ENCODE data around the gene DHX29. TPM values are rescaled to one million over a fixed set of nuclear protein-coding genes. Genes with fewer than 3 reads are reported as not detected.

Gene DHX29
- total RNA-seq, 4 donors from 2014 or later = 22.9 to 28.5 (median 27.5) TPM

DNA sequence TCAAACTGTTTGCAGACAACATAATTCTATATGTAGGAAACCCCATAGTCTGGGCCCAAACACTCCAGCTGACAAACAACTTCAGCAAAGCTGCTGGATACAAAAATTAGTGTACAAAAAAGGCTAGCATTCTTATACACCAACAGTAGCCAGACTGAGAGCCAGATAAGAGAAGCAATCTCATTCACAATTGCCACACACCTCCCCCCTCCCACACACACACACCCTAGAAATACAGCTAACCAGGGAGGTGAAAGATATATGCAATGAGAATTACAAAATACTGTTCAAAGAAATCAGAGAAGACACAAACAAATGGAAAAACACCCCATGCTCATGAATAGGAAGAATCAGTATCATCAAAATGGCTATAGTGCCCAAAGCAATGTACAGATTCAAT is 9.3 kb upstream of the DHX29 start:
- Histone ChIP-seq H3K4me3 (no peak overlapping the region), H3K36me3 (peaks cover 0 to 9% (median 0%) of the 10 kb centered on the region in 3 donors), H3K9me3 (no peaks in the 10 kb centered on the region), H3K4me1 (peaks cover 0 to 38% (median 2%) of the 10 kb centered on the region in 4 donors), H3K27ac (no peak overlapping the region), H3K27me3 (no peaks in the 10 kb centered on the region)
- no peak for TF ChIP-seq EP300 (IDR thresholded peaks at IDR 0.05)
- TF ChIP-seq POLR2A (IDR thresholded peaks at IDR 0.05) = no peak
- TF ChIP-seq, protein P1, sequence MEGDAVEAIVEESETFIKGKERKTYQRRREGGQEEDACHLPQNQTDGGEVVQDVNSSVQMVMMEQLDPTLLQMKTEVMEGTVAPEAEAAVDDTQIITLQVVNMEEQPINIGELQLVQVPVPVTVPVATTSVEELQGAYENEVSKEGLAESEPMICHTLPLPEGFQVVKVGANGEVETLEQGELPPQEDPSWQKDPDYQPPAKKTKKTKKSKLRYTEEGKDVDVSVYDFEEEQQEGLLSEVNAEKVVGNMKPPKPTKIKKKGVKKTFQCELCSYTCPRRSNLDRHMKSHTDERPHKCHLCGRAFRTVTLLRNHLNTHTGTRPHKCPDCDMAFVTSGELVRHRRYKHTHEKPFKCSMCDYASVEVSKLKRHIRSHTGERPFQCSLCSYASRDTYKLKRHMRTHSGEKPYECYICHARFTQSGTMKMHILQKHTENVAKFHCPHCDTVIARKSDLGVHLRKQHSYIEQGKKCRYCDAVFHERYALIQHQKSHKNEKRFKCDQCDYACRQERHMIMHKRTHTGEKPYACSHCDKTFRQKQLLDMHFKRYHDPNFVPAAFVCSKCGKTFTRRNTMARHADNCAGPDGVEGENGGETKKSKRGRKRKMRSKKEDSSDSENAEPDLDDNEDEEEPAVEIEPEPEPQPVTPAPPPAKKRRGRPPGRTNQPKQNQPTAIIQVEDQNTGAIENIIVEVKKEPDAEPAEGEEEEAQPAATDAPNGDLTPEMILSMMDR (IDR thresholded peaks at IDR 0.05) = no peak
- no peak for DNase-seq (ENCODE audit: low spot score in 2 of 2)

DNA sequence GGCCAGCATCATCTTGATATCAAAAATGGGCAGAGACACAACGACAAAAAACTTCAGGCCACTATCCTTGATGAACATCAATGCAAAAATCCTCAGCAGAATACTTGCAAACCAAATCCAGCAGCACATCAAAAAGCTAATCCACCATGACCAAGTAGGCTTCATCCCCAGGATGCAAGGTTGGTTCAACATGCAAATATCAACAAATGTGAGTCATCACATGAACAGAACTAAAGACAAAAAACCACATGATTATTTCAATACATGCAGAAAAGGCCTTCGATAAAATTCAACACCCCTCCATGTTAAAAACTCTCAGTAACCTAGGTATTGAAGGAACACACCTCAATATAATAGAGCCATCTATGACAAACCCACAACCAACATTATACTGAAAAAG is 8.8 kb upstream of the DHX29 start:
- Histone ChIP-seq H3K27ac (no peak overlapping the region), H3K4me3 (no peak overlapping the region), H3K27me3 (no peaks in the 10 kb centered on the region), H3K9me3 (no peaks in the 10 kb centered on the region), H3K4me1 (peaks cover 0 to 41% (median 2%) of the 10 kb centered on the region in 4 donors), H3K36me3 (peaks cover 0 to 9% (median 0%) of the 10 kb centered on the region in 3 donors)
- TF ChIP-seq POLR2A (IDR thresholded peaks at IDR 0.05) (no peak), EP300 (IDR thresholded peaks at IDR 0.05) (no peak)
- TF ChIP-seq, protein P1 (IDR thresholded peaks at IDR 0.05) = no peak
- WGBS, 2 donors = 96 to 100% methylated on average over 2 of the region's 2 CpGs
- DNase-seq (ENCODE audit: low spot score in 2 of 2) = no peak

DNA sequence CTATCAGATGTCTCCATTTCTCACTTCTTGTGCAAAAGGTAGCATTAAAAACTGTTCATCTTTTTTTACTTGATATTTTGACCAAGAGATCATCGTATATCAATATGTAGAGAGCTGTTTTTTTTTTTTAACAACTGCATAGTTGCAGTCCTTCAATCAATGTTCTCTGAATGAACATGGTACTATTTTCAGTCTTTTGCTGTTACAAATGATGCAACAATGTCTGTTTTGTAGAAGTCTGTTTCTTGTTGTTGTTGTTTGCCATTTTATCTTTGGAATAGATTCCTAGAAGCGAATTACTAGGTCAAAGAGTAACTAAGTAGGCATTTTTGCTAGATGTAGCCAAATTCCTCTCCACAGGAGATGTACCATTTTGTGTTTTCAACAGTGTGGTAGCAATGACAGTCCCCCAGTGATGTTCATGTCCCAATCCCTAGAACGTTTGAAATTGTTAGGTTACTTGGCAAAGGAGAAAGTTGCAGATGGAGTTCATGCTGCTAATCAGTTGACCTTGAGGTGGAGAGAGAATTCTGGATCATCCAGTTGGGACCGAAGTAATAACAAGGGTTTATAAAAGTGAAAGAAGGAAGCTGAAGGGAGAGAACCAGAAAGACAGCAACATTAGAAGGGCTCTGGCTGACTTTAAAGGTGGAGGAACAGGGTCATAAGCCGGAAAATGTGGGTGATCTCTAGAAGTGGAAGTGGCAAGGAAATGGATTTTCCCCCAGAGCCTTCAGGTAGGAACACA is 6.5 kb upstream of the DHX29 start:
- H3K4me3 ChIP-seq = no peak overlapping the region
- H3K4me1 ChIP-seq = peaks cover 0 to 43% (median 11%) of the 10 kb centered on the region in 4 donors
- no peak for DNase-seq (ENCODE audit: low spot score in 2 of 2)
- 68% methylated on average over 5 of the region's 5 CpGs for WGBS, 2 donors
- no peak overlapping the region for H3K27ac ChIP-seq
- peaks cover 0 to 17% (median 0%) of the 10 kb centered on the region in 3 donors for H3K36me3 ChIP-seq
- TF ChIP-seq, protein P1 (IDR thresholded peaks at IDR 0.05) = no peak
- TF ChIP-seq POLR2A (IDR thresholded peaks at IDR 0.05) (no peak), EP300 (IDR thresholded peaks at IDR 0.05) (no peak)
- no peaks in the 10 kb centered on the region for H3K9me3 ChIP-seq
- H3K27me3 ChIP-seq = no peaks in the 10 kb centered on the region

DNA sequence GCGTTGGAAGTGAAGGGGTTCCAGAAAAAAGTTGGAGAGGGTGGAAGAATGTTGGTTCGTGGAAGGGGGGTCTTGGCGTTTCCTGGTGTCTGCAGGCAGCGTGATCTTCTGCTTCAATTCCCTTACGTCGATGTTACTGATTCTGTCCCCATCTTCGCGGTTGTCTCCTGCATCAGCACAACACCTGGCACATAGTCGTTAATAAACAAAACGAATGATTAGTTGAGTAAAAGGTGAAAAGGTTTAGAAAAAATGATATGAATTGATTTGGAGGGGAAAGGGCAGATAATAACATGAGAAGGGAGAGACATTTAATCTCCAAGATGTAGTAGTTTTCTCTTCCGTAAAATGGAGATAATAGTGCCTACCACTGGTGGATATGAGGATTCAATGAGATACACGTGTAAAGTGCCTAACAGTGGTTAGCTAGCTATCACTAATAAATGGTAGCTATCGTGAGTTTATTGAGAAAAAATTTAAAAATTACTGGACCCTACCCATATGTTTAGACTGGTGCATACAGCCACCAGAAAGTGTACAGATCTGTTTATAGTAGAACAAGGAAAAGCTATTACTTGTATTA is 851 bp upstream of the DHX29 start:
- TF ChIP-seq, protein P1 (IDR thresholded peaks at IDR 0.05) = no peak
- TF ChIP-seq POLR2A (IDR thresholded peaks at IDR 0.05) = no peak
- no peak for TF ChIP-seq EP300 (IDR thresholded peaks at IDR 0.05)
- H3K27me3 ChIP-seq = no peaks in the 10 kb centered on the region
- H3K4me1 ChIP-seq = peaks cover 0 to 74% (median 33%) of the 10 kb centered on the region in 4 donors
- DNase-seq (ENCODE audit: low spot score in 2 of 2) = no peak
- 0 to 1% methylated on average over 13 of the region's 13 CpGs for WGBS, 2 donors
- peaks cover 0 to 8% (median 0%) of the 10 kb centered on the region in 3 donors for H3K36me3 ChIP-seq
- no peaks in the 10 kb centered on the region for H3K9me3 ChIP-seq
- peak overlapping the region; percentile 67 to 95 (median 84) for H3K4me3 ChIP-seq
- H3K27ac ChIP-seq = peak overlapping the region; percentile 86 to 98 (median 94)
